ENCODE measurements around the gene HDAC4. TPM values are rescaled to one million over a fixed set of nuclear protein-coding genes. Genes with fewer than 3 reads are reported as not detected.

Gene HDAC4
- polyA plus RNA-seq, 1 donor (not counting 4 experiments of a cell fraction or from before 2014, with no cell fraction given): 2.9 TPM

- Histone ChIP-seq H4K20me1 (ENCODE audit: control insufficient read depth, extremely low read depth, insufficient read depth, low read length) (no peaks in the 10 kb centered on the region), H3K4me2 (ENCODE audit: control insufficient read depth, extremely low read depth, insufficient read depth, low read depth, low read length) (no peak overlapping the region), H3K4me1 (ENCODE audit: control insufficient read depth, extremely low read depth, insufficient read depth, low read length) (no peaks in the 10 kb centered on the region), H2AFZ (ENCODE audit: control insufficient read depth, low read length) (no peak overlapping the region), H3K4me3 (ENCODE audit: control insufficient read depth in 2 of 3, extremely low read depth in 1 of 3, insufficient read depth in 2 of 3, low read depth in 1 of 3, low read length in 3 of 3) (no peak overlapping the region), H3K27ac (ENCODE audit: control insufficient read depth, insufficient read depth, low read length) (no peak overlapping the region), H3K79me2 (ENCODE audit: control insufficient read depth, insufficient read depth, low read length) (peaks cover 4% of the 10 kb centered on the region), H3K36me3 (ENCODE audit: control insufficient read depth in 2 of 2, extremely low read depth in 1 of 2, insufficient read depth in 2 of 2, low read length in 2 of 2) (no peaks in the 10 kb centered on the region), H3K9me3 (ENCODE audit: control insufficient read depth, low read depth, low read length) (no peaks in the 10 kb centered on the region), H3K27me3 (ENCODE audit: control insufficient read depth, extremely low read depth, insufficient read depth, low read length) (no peaks in the 10 kb centered on the region), H3K9ac (ENCODE audit: control insufficient read depth, extremely low read depth, insufficient read depth, low read length) (no peak overlapping the region), H3K9me1 (ENCODE audit: control insufficient read depth, extremely low read depth, insufficient read depth, low read length) (no peaks in the 10 kb centered on the region)
- dilution Hi-C loops (cut with MboI; ENCODE audit: extremely low pct_ligation_motif_present, low sequenced_read_pairs): no loop called here
- no peak for FAIRE-seq
- DNase-seq (ENCODE audit: low read depth, low spot score): no peak
- no peak for TF ChIP-seq EZH2 (IDR thresholded peaks at IDR 0.05; ENCODE audit: low read length)
- TF ChIP-seq CTCF (optimal IDR thresholded peaks at IDR 0.05 in 1 of 3, IDR thresholded peaks at IDR 0.05 in 1 of 3, conservative IDR thresholded peaks at IDR 0.05 in 1 of 3; ENCODE audit: extremely low read depth in 1 of 3, insufficient read depth in 2 of 3, low read length in 3 of 3): no peak
Observed at GRCh38 chr2:239366740-239367139, 34.1 kb downstream of the HDAC4 start.

GRCh38 chr2:239365782-239366435, 34.9 kb downstream of the HDAC4 start:
- H3K4me1 ChIP-seq (ENCODE audit: control insufficient read depth, extremely low read depth, insufficient read depth, low read length): peaks cover 1% of the 10 kb centered on the region
- no peak overlapping the region for H2AFZ ChIP-seq (ENCODE audit: control insufficient read depth, low read length)
- H3K79me2 ChIP-seq (ENCODE audit: control insufficient read depth, insufficient read depth, low read length): peaks cover 4% of the 10 kb centered on the region
- no peak overlapping the region for H3K4me3 ChIP-seq (ENCODE audit: control insufficient read depth in 2 of 3, extremely low read depth in 1 of 3, insufficient read depth in 2 of 3, low read depth in 1 of 3, low read length in 3 of 3)
- no peak for TF ChIP-seq CTCF (optimal IDR thresholded peaks at IDR 0.05 in 1 of 3, IDR thresholded peaks at IDR 0.05 in 1 of 3, conservative IDR thresholded peaks at IDR 0.05 in 1 of 3; ENCODE audit: extremely low read depth in 1 of 3, insufficient read depth in 2 of 3, low read length in 3 of 3)
- H3K4me2 ChIP-seq (ENCODE audit: control insufficient read depth, extremely low read depth, insufficient read depth, low read depth, low read length): no peak overlapping the region
- dilution Hi-C loops (cut with MboI; ENCODE audit: extremely low pct_ligation_motif_present, low sequenced_read_pairs): no loop called here
- H3K36me3 ChIP-seq (ENCODE audit: control insufficient read depth in 2 of 2, extremely low read depth in 1 of 2, insufficient read depth in 2 of 2, low read length in 2 of 2): no peaks in the 10 kb centered on the region
- no peaks in the 10 kb centered on the region for H3K9me1 ChIP-seq (ENCODE audit: control insufficient read depth, extremely low read depth, insufficient read depth, low read length)
- H3K9me3 ChIP-seq (ENCODE audit: control insufficient read depth, low read depth, low read length): no peaks in the 10 kb centered on the region
- FAIRE-seq (no peak), DNase-seq (ENCODE audit: low read depth, low spot score) (no peak)
- H4K20me1 ChIP-seq (ENCODE audit: control insufficient read depth, extremely low read depth, insufficient read depth, low read length): no peaks in the 10 kb centered on the region
- no peak overlapping the region for H3K27ac ChIP-seq (ENCODE audit: control insufficient read depth, insufficient read depth, low read length)
- no peaks in the 10 kb centered on the region for H3K27me3 ChIP-seq (ENCODE audit: control insufficient read depth, extremely low read depth, insufficient read depth, low read length)
- H3K9ac ChIP-seq (ENCODE audit: control insufficient read depth, extremely low read depth, insufficient read depth, low read length): no peak overlapping the region
